ENCODE results near the gene DPP10.

The DPP10 gene

DNA sequence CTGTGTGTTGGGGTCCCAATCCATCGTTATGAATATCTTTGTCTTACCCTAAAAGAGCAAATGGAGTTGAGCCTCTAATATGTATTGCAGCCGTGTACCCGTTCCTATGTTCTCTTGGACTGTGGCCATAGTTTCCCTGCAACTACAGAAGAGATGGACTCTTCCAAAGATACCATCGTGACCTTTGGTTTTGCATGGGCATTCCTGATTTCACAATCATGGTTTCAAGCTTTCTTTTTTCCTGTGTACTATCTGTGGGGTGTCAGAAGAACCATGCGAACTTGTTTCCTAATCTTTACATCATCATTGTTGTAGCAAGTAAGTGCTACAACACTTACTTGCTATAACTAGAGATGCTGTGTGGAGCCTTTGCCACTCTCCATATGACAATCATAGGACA, 1295.7 kb downstream of the DPP10 start:
- DNase-seq (ENCODE audit: low read depth) = no peak

DNA sequence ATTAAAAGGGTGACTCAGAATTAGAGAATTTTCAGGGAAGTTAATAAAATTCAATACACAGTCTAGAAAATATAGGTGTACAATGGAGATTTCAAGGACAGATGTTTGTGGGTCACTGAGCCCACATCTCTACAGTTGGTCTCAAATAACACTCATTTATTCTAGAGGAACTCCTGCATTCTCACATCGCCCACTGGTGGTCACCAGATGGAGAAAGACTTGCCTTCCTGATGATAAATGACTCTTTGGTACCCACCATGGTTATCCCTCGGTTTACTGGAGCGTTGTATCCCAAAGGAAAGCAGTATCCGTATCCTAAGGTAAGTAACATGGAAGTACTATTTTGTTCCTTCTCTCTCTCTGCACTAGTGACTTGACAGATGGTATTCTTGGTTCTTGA, 1297.1 kb downstream of the DPP10 start:
- no peak for DNase-seq (ENCODE audit: low read depth)

DNA sequence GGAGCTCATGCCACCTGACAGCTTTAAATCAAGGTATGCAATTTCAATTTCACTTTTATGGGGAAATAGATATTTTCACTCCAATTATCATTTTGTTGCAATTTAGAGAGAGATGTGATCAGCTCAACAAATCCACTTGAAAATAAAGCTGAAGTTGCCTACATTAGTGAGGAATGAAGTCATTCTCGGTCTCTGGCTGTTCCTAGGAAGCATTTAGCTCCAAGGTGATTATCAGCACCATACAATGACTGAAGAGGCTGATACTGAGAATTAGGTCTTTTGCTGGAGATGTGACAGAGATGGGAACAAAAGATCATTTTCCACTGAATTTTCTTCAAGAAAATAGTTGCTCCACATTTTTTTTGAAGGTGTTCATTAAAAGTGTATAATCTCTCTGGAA, 1303.7 kb downstream of the DPP10 start:
- no peak for DNase-seq (ENCODE audit: low read depth)

DNA sequence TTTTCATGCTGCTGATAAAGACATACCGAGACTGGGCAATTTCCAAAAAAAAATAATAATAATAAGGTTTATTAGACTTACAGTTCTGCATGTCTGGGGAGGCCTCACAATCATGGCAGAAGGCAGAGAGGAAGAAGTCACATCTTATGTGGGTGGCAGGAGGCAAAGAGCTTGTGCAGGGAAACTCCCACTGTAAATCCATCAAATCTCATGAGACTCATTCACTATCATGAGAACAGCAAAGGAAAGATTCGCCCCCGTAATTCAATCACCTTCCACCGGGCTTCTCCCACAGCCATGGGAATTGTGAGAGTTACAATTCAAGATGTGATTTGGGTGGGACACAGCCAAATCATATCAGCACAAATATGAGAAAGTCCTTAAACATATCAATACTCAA, 1314.8 kb downstream of the DPP10 start:
- no peak for DNase-seq (ENCODE audit: low read depth)

DNA sequence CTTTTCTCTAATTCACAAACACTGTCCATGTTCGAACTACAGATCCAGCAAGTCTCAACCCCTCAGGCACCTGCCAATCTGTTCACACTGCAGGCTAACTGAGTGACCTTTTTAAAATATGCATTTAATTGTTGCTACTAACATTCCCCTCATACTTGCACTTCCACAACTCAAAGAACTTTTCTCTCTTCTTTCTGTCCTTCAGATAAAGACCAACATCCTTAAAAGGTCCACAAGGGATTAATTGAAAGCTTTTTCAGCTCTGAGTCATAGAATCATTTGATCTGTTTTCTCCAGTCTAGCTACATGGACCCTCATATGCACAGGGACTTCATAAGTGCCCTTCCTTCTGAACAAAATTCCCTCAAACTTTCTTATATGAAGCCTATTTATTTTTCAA, 1321.2 kb downstream of the DPP10 start:
- DNase-seq (ENCODE audit: low read depth) = no peak

DNA sequence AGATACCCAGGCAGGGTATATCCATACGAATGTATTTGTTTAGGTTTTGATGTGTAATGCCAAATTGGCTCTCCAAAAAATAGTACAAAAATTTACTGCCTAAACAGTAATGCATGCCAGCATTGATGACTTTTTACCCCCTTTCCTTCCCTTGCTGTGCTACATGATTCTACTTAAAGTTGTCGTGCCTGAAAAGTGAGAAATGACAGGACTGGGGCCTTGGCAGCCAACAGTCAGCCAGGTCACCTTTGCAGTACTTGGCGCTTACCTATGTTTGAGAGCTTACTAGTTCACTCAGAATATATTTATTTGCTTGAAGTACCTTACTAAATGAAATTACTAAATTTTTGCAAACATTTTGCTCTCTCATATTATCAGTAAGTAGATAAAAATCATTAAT, 1329.1 kb downstream of the DPP10 start:
- no peak for DNase-seq (ENCODE audit: low read depth)

DNA sequence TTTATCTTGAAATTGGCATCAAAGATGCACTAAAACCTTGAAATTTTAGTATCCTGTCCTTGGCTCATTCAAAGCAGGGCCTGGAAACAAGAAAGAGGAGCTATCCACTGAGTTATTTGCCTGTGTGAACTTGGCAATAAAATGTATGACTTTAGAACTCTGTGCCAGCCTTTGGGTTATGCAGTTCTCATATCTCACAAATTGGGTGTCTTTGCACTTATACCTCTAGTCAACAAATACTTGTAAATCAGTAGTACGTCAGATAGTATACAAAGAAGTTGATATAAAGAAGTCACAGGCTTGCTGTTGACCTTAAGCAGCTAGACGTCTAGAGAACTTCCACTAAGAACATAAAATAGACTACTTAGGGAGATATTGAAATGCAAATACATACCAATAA, 1331.9 kb downstream of the DPP10 start:
- DNase-seq (ENCODE audit: low read depth) = no peak

DNA sequence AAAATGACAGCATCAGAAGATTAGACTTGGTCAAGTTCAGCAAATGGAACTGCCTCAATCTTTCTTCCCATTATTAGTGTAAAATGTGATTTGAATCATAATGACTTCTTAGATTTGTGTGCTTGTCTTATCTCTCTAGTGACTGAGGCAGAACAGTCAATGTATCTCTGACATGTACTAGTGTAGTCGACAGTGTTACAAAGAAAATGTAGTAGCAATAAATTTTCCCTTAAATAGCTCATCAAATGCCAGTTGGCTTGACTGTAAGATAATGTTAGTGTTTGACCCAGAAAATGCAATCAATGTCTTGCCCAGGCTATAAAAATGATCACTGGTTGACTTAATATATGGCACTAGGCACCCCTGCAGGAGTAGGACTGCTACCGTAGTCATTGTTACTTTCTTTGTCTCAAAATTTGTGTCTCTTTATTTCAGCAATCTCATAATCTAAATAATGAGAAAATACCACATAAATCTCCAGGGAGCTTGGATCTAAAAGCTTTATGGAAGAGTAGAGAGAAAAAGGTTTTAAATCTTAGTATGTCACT, 1336.7 kb downstream of the DPP10 start:
- no peak for DNase-seq (ENCODE audit: low read depth)

DNA sequence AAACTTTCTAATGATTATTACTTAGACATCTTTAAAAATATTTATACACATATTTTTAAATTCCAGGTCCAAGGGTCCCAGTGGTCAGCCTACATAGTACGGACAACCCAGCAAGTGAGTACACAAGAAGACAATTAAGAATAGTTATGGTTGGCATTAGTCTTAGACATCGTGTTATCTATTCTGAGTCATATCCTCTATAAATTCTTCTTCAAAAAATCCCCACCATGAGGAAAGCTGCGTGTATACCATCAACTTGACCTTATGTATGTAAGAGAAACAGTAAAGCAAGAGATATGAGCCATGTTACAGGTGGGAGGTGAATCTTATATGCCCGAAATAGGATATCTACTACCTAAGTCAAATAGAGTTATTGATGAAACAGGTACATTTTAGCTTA, 1339.8 kb downstream of the DPP10 start:
- no peak for DNase-seq (ENCODE audit: low read depth)

DNA sequence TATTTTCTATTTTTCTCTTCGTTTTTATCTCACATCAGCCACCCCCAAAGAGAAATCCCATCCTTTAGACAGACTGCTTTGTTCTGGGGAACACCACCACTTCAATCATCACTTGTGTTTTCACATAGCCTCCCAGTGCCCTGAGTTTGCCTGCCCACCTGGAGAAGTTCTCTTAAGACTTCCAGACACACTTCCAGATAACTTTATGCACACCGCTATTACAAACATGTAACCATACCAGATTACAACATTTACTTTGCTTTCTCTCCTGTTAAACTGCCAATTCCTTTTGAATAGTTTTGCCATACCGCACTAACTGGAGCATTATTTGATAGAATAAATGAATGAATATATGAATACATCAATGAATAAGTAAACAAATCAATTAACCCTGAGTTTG, 1353.6 kb downstream of the DPP10 start:
- no peak for DNase-seq (ENCODE audit: low read depth)

DNA sequence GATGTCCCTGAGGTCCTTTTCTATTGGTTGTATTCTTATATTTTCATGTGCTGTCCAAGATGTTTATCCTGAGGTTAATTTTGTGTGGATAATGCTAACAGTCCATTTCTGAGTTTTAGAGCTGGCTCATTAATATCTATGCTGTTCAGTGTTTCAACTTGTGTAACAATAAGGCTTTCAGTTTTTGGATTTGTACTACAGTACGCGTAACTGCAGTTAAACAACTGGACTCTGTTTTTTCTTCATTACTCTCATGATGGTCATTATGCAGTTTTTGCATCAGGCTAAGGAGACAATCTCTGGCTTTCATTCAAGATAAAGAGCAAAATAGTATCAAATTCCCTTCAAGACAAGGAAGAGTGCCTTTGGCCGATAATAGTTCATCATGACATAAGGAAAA, 1364.8 kb downstream of the DPP10 start:
- no peak for DNase-seq (ENCODE audit: low read depth)

DNA sequence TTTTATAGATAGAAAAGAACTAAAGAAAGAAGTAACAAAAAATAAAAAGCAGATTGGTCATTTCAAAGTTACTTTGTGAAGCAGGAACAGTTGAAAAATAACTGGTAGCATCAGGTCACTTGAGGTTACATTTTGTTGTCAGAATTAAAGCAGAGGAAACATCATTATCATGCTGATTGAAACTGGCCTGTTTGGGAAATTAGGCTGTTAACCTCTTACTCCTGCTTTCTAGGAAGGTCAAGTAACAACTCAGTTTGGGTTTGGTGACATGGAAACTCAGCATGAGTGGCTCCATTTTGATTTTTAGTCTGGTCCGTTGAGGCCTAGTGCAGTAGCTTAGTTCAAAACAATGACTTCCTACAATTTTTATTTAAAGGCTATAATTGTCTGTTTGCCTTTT, 1383.5 kb downstream of the DPP10 start:
- no peak for DNase-seq (ENCODE audit: low read depth)

DNA sequence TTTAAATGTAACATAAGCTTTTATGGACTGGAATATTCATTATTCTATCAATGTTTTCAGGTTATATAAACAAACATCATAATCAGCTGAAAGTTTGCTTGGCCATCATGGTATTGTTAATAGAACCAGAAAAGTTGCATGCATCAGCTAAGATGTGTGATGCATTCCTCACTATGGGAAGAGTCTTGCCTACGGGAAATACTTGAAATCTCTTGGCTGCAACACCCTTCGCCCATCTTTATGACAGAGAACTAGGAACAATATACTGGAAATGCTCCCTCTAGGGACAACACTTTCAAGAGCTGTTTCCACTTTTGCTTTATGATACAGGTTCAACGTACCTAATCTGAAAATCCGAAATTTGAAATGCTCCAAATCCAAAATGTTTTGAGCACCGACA, 1390.8 kb downstream of the DPP10 start:
- no peak for DNase-seq (ENCODE audit: low read depth)

DNA sequence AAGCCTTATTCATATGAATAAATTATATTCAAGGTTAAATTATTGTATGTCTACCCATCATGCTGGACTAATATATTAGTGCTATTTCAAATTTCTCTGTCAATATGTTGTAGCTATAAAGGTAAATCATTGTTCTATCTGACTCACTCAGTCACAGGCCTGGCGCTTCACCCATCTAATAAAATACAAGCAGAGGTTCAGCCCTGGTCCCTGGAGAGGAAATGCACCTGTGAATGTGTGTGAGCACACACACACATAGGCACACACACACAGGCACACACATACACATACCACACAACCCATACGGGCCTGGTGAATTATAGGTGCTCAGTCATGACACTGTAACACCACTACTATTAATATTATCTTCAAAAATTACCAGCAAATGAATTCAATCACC, 1396.1 kb downstream of the DPP10 start:
- no peak for DNase-seq (ENCODE audit: low read depth)

DNA sequence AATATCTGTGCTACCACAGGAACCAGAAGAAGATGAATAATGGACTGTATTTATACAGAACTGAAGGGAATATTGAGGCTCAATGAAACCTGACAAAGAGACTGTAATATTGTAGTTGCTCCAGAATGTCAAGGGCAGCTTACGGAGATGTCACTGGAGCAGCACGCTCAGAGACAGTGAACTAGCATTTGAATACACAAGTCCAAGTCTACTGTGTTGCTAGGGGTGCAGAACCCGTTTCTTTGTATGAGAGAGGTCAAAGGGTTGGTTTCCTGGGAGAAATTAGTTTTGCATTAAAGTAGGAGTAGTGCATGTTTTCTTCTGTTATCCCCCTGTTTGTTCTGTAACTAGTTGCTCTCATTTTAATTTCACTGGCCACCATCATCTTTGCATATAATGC, 1399.9 kb downstream of the DPP10 start:
- no peak for DNase-seq (ENCODE audit: low read depth)

DNA sequence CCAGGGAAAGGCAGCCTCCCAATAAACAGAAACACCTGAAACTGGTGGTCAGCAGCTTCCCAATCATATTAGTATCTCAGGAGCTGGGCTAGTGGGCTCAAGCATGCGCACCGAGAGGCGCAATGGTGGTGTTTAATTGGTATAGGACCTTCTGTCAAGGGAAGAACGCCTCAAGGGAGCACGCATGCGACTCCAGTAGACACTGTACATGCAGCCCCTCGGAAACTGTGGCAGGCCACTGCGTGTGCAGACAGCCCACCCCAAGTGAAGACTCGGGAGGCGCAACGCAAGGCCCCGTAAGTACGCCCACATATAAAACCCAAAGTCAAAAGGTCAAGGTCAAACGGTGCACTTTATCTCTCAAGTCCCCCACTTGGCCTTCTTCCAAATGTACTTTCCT, 1405.8 kb downstream of the DPP10 start:
- DNase-seq (ENCODE audit: low read depth) = no peak

DNA sequence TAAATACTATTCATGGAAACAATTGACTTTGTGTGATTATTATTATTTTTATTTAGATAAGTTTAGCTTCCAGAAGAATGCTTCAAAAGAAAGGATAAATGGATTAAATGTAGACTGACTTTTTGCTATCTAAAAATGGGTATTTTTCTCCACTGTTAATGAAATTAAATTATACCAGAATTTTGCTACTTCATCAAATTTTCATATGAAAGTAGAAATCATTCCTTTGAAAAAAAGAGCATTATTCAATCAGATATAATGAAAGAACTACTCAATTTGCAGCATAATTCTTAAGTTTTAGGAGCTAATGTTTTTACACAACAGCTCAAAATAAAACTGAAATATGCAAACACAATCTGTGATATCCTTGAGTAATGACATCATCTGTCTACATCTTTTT, 1424.6 kb downstream of the DPP10 start:
- DNase-seq (ENCODE audit: low read depth) = no peak

DNA sequence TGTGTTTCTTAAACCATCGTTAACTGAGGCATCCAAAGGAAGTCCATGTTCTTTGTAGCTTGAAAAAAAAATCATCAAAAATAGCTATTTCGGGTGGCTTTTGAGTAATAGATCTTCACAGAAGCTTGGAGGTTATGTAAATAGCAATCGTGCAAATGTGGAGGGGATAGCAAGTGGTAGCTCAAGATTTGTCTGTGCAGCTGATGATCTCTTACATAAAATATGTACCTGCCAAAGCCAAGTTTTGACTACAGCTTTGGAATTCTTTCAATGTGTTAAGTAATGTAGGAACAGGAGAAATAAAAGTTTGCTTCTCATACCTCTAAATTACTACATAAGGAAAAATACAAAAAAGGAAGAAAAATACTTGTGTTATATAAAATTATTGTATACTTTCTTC, 1432.0 kb downstream of the DPP10 start:
- DNase-seq (ENCODE audit: low read depth) = no peak

DNA sequence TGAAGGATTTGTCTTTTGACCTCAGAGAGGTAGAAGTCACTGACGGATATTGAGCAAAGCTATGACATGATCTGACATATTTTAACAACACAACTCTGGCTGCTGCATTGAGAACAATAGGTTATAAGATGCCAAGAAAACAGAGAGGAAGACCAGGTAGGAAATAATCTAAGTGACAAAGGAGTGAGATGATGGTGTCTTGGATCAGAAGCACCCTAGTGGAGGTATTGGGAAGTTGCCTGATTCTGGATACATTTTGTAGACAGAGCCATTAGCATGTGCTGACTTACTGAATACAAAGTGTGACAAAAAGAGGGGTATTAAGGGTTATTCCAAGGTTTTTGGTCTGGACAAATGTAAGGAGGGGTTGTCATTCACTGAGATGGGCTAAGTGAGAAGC, 1438.1 kb downstream of the DPP10 start:
- DNase-seq (ENCODE audit: low read depth) = no peak

DNA sequence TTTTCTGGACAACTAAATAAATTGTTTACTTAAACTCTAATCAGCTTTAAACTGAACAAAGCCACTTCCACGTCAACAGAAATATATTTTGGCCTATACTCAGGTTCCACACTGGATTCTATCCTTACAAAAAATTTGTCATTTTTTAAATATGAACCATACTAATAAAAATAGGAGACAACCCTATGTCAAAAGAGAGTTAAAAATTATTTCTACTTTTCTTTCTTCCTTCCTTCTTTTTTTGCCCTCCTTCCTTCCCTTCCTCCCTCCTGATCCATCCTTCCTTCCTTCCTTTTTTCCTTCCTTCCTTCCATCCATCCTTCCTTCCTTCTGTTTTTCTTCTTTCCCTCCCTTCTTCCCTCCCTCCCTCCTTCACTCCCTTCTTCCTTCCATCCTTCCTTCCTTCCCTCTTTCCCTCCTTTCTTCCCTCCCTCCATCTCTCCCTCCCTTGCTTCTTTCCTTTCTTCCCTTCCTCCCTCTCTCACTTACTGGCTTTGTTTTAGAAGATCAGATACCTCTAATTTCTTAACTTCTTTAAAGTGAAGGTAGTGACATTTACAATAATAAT, 1444.9 kb downstream of the DPP10 start:
- no peak for DNase-seq (ENCODE audit: low read depth)
